Activated CD8-positive, alpha-beta memory T cell treated with anti-CD3 and anti-CD28 coated beads, Interleukin-2, amount 50 U/mL, for 4 hours (primary cell): ENCODE data around the gene CES2.
"Not testable (repeated sequence)": the region's sequence is repeated elsewhere in the genome, so short reads cannot be mapped to it uniquely, and the experiment has no call there.

Experiments used
- DNase-seq: peaks from one replicate; pipeline ENCODE4 v3.0.0-alpha.2; 2020

Gene CES2

GRCh38 chr16:66936462-66936861, 1.1 kb downstream of the CES2 start:
- no peak for DNase-seq

GRCh38 chr16:66936889-66937554, 1.7 kb downstream of the CES2 start:
- DNase-seq: no peak

GRCh38 chr16:66937725-66938337, 2.5 kb downstream of the CES2 start:
- no peak for DNase-seq

DNA sequence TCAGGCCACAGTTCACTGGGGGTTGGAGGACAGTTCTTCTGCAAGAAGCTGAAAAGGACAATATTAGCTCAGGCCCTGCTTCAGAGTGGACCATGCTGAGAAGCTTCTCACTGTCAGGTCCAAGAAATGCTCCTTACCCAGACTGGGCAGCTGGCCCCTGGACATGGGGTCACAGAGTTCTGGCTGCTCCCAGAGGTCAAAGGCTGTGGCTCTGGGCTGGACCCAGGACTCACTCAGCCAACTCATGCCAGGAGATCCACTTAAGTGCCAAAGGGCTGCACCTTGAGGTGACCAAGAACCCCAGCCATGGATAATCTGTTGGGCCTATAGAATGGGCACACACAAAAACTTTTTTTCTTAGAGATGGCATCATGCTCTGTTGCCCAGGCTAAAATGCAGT, 4.0 kb downstream of the CES2 start:
- DNase-seq: no peak

DNA sequence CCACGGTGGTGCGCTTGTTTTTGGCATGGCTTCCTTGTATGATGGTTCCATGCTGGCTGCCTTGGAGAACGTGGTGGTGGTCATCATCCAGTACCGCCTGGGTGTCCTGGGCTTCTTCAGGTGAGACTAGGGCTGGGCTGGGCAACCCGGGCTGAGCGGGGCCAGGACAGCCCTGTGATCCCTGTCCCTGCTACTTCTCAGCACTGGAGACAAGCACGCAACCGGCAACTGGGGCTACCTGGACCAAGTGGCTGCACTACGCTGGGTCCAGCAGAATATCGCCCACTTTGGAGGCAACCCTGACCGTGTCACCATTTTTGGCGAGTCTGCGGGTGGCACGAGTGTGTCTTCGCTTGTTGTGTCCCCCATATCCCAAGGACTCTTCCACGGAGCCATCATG, 4.9 kb downstream of the CES2 start:
- no peak for DNase-seq

DNA sequence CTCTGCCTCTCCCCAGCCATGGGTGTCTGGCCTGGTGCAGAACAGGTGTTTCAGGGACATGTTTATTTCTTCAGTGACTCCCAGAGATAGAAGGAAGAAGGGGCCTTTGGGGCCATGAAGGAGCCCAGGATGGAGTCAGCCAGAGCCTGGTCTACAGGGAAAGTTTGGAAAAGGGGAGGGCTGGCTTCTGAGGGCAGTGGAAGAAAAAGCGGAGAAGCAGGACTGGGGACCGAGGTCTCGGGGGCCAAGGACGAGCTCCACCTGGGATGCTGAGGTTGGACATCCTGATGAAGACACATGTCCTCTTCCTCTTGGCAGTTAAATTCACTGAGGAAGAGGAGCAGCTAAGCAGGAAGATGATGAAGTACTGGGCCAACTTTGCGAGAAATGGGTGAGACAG, 7.7 kb downstream of the CES2 start:
- DNase-seq: no peak

- DNase-seq: no peak
Observed at GRCh38 chr16:66943426-66944053, 8.2 kb downstream of the CES2 start.

DNA sequence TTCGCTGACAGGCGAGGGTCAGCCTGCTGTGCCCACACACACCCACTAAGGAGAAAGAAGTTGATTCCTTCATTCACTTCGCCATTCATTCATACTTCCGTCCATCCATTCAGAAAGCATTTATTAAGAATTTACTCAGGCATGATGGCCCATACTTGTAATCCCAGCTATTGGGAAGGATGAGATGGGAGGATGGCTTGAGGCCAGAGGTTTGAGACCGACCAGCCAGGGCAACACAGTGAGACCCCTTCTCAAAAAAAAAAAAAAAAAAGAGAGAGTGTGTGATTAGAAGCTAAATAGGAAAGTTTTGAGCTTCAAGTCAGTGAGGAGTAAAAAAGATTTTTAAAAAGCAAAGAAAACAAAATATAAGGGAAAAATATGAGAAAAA, 8.7 kb downstream of the CES2 start:
- DNase-seq: no peak

GRCh38 chr16:66944971-66945370, 9.7 kb downstream of the CES2 start:
- DNase-seq: not testable (repeated sequence)

GRCh38 chr16:66945939-66946338, 10.6 kb downstream of the CES2 start:
- no peak for DNase-seq

GRCh38 chr16:66946541-66946940, 11.2 kb downstream of the CES2 start:
- DNase-seq: no peak

DNA sequence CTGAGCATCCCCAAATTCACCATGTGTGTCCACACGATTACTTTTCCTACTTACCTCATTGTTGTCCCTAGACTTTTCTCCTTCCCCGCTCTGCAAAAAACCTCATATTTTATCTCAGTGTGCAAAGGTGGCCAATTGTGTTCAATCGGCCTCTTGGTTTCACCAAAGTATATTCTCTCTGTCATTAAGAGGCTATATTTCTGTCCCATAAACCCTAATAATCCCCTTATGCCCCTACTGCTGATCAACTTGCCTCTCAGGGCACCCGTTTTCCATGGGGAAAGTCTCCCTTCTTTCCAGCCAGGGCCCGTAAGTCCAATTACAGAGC, 11.6 kb downstream of the CES2 start:
- DNase-seq: no peak

DNA sequence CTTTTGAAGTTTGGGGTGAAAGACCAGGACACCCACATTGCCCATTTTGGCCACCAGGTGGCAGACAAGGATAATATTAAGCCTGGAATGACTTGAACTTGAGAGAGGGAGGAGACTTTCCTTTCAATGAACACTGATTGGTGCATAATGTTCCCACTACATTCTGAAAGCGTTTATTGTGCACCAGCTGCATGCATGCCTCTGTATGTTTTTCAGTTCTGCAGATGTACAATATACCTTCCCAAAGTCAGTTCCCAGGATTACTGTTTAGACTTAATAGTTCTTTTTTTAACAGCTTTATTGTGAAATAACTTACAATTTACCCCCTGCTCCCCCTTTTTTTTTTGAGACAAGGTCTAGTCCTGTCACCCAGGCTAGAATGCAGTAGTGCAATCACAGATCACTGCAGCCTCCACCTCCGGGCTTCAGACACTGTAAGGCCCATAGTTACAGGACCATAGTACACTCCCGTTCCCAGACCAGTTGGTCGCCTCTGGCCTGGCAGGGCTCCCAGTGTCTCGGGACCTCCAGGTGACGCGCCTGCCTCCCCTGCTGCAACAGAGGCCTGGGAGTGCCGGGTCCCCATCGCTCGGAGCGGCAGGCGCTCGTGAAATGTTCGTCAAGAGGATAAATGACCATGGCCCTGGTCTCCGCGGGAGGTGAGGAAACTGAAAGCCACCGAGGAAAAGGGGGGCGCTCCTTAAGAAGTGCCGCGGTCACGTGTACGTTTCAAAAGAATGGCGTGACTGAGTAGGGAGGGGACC, 12.2 kb downstream of the CES2 start:
- DNase-seq: peak; percentile 86

DNA sequence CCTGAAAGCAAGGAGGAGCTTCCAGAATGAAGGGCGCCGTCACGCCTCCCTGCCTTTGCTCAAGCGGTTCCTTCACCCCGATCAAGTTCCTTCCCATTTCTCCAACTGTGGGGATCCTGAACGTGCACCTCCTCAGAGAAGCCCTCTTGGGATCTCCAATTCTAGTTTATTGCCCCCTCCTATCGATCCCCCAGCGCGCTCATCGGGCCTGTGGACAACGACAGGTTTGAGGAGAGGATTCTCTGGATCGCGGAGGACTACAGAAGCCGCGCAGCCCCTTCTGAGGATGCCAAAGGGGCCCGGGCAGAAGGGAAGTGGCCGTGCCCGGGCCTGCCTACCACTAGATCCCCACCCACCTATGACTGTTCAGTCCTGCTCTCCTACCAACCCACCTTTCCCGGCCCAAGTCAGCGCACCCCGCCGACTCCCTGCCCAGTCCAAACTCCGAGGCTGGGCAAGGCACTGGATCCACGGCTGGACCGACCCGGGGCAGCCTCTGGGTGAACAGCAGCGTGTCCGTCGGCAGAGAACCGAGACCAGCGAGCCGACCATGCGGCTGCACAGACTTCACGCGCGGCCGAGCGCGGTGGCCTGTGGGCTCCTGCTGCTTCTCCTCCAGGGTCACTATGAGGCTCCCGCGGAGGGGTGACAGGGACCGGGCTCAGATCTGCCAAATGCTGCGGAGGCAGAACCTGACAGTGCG, 13.0 kb downstream of the CES2 start:
- no peak for DNase-seq

- DNase-seq: no peak
Observed at GRCh38 chr16:66948837-66949225, 13.5 kb downstream of the CES2 start.

GRCh38 chr16:66949472-66949871, 14.2 kb downstream of the CES2 start:
- no peak for DNase-seq

GRCh38 chr16:66950437-66950836, 15.1 kb downstream of the CES2 start:
- DNase-seq: no peak

- DNase-seq: no peak
Observed at GRCh38 chr16:66950971-66951790, 15.9 kb downstream of the CES2 start.

DNA sequence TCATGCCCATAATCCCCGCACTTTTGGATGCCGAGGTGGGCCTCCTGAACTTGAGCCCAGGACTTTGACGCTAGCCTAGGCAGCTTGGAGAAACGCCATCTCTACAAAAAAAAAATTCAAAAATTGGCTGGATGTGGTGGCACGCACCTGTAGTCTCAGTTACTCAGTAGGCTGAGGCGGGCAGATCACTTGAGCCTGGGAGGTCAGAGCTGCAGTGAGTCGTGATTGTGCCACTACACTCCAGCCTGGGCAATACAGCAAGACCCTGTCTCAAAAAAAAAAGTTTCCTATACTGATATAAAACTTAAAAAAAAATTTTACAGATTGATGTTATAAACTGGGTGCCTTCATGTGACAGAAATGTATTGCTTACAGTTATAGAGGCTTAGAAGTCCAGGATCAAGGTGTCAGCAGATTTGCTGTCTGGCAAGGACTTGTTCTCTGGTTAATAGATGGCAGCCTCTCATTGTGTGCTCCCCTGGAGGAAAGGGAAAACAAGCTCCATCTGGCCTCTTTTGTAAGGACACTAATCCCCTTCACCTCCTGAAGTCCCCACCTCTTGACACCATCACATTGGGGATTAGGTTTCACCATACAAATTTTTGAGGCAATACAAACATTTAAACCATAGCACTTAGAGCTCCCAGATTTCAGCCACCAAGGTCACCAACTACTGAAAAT, 17.3 kb downstream of the CES2 start:
- no peak for DNase-seq

DNA sequence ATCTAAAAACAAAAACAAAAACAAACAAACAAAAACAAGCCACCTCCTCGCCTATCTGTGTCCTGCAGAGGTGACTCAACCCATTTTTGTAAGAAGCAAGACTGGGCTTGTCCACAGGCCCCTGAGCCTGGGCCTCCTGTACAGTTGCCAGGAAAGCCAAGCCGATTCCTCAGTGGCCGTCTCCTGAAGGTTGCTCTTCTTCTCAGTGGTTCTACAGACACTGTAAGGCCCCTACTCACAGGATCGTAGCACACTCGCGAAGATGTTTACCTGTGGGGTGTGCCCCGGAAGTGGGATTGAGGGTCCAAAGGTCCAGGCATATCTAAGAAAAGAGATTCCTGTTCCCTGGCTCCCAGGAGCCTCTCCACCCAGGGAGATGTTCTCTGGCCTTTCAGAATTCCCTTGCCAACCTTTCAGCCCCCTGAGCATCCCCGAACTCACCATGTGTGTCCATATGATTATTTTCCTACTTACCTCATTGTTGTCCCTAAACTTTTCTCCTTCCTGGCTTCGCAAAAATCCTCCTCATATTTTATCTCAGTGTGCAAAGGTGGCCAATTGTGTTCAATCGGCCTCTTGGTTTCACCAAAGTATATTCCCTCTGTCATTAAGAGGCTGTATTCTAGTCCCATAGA, 18.3 kb downstream of the CES2 start:
- no peak for DNase-seq

- DNase-seq: peak; percentile 74
Observed at GRCh38 chr16:66954097-66954659, 18.9 kb downstream of the CES2 start.
